Measurements from ENCODE around the gene FARP2. TPM values are rescaled to one million over a fixed set of nuclear protein-coding genes. Genes with fewer than 3 reads are reported as not detected.
"Not testable (repeated sequence)": the region's sequence is repeated elsewhere in the genome, so short reads cannot be mapped to it uniquely, and the experiment has no call there.

FARP2 gene
- total and polyA plus RNA-seq, 2 donors (not counting 1 experiment from before 2014, with no cell fraction given) = 28.2 to 41.0 TPM

GRCh38 chr2:241315879-241316631 lies 40.0 kb upstream of the FARP2 start, which contains the start of gene SEPTIN2:
Gene SEPTIN2, plus strand, starts transcription at chr2:241315925. Its CDS starts 8,308 bp downstream, at chr2:241324233.
- Histone ChIP-seq H2AFZ (ENCODE audit: low read length) (peak within 1 kb of the TSS; percentile 77), H3K36me3 (ENCODE audit: control insufficient read depth, insufficient read depth, low read length) (no peaks in the 10 kb centered on the region), H3K9me3 (ENCODE audit: control insufficient read depth, insufficient read depth, low read depth, low read length) (no peaks in the 10 kb centered on the region), H3K27me3 (ENCODE audit: control insufficient read depth, insufficient read depth, low read length) (no peaks in the 10 kb centered on the region), H3K4me2 (ENCODE audit: extremely low read depth, insufficient read depth, low read length) (peak within 1 kb of the TSS; percentile 93), H3K27ac (ENCODE audit: insufficient read depth, low read length) (peak within 1 kb of the TSS; percentile 99), H3K9ac (ENCODE audit: insufficient read depth, low read length) (peak within 1 kb of the TSS; percentile 98), H4K20me1 (ENCODE audit: control insufficient read depth, extremely low read depth, insufficient read depth, low read length) (no peaks in the 10 kb centered on the region), H3K4me3 (replicated peaks in 1 of 4; ENCODE audit: control extremely low read depth in 1 of 4, insufficient read depth in 1 of 4, low read depth in 3 of 4, low read length in 4 of 4) (peak within 1 kb of the TSS; percentile 81 to 99 (median 95)), H3K4me1 (ENCODE audit: control insufficient read depth, extremely low read depth, insufficient read depth, low read length) (peaks cover 3% of the 10 kb centered on the region), H3K79me2 (ENCODE audit: control insufficient read depth, insufficient read depth, low read length) (peaks cover 91% of the 10 kb centered on the region)
- peak; percentile 52 to 63 for DNase-seq (ENCODE audit: low read depth in 2 of 2)
- no peak for TF ChIP-seq EZH2 (IDR thresholded peaks at IDR 0.05; ENCODE audit: low read length, missing control alignments)
- TF ChIP-seq, protein P1, sequence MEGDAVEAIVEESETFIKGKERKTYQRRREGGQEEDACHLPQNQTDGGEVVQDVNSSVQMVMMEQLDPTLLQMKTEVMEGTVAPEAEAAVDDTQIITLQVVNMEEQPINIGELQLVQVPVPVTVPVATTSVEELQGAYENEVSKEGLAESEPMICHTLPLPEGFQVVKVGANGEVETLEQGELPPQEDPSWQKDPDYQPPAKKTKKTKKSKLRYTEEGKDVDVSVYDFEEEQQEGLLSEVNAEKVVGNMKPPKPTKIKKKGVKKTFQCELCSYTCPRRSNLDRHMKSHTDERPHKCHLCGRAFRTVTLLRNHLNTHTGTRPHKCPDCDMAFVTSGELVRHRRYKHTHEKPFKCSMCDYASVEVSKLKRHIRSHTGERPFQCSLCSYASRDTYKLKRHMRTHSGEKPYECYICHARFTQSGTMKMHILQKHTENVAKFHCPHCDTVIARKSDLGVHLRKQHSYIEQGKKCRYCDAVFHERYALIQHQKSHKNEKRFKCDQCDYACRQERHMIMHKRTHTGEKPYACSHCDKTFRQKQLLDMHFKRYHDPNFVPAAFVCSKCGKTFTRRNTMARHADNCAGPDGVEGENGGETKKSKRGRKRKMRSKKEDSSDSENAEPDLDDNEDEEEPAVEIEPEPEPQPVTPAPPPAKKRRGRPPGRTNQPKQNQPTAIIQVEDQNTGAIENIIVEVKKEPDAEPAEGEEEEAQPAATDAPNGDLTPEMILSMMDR (conservative IDR thresholded peaks at IDR 0.05 in 1 of 2, IDR thresholded peaks at IDR 0.05 in 1 of 2; ENCODE audit: low read depth in 1 of 2, low read length in 2 of 2) = no peak

DNA sequence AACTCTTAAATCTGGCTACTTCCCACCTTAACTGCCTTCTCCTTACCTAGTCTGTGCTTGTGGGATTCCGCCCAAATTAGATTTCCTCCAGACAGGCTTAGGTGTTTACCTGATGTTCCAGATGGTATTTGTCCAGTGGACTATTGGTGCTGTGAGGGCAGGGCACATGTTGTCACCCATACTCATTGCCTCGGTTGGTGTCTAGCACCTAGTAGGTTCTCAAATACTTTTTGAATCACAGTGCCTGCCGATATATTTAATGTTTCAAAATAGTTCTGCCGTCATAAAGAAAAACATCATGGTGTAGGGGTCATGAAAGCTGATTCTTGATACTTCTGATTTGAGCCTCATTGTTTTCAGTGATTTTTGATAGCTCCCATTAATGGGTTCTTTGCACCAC lies 39.3 kb upstream of the FARP2 start:
- peaks cover 3% of the 10 kb centered on the region for H3K4me1 ChIP-seq (ENCODE audit: control insufficient read depth, extremely low read depth, insufficient read depth, low read length)

DNA sequence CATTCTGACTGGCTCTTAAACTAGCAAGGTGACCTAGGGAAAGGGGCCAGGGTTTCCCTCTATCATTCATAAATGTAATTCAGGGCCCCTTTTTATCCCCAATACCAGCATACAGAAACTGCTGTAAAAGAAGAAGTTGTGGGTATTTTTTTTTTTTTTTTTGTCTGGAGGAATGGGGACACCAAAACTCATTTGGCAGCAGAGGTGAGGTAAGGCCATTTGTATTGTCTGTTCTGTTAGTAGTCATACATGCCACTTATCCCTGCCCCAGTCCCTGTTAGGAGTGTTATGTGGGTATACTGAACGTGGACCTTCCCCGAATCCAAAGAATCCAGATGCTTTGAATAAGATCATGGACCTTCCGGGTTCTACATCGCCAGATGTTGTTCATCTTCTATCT lies 38.7 kb upstream of the FARP2 start:
- Histone ChIP-seq H4K20me1 (ENCODE audit: control insufficient read depth, extremely low read depth, insufficient read depth, low read length) (no peaks in the 10 kb centered on the region), H3K27me3 (ENCODE audit: control insufficient read depth, insufficient read depth, low read length) (no peaks in the 10 kb centered on the region), H3K9me3 (ENCODE audit: control insufficient read depth, insufficient read depth, low read depth, low read length) (no peaks in the 10 kb centered on the region), H3K79me2 (ENCODE audit: control insufficient read depth, insufficient read depth, low read length) (peaks cover 91% of the 10 kb centered on the region), H3K4me3 (replicated peaks in 1 of 4; ENCODE audit: control extremely low read depth in 1 of 4, insufficient read depth in 1 of 4, low read depth in 3 of 4, low read length in 4 of 4) (peak overlapping the region; percentile 74 to 99 (median 90)), H2AFZ (ENCODE audit: low read length) (no peak overlapping the region), H3K4me1 (ENCODE audit: control insufficient read depth, extremely low read depth, insufficient read depth, low read length) (peaks cover 3% of the 10 kb centered on the region), H3K36me3 (ENCODE audit: control insufficient read depth, insufficient read depth, low read length) (no peaks in the 10 kb centered on the region), H3K27ac (ENCODE audit: insufficient read depth, low read length) (no peak overlapping the region), H3K4me2 (ENCODE audit: extremely low read depth, insufficient read depth, low read length) (peak overlapping the region; percentile 93), H3K9ac (ENCODE audit: insufficient read depth, low read length) (no peak overlapping the region)
- no peak for TF ChIP-seq EZH2 (IDR thresholded peaks at IDR 0.05; ENCODE audit: low read length, missing control alignments)
- TF ChIP-seq, protein P1 (conservative IDR thresholded peaks at IDR 0.05 in 1 of 2, IDR thresholded peaks at IDR 0.05 in 1 of 2; ENCODE audit: low read depth in 1 of 2, low read length in 2 of 2) = no peak
- DNase-seq (ENCODE audit: low read depth in 2 of 2) = no peak

More for the DNA sequence above, 39.3 kb upstream of the FARP2 start:
- TF ChIP-seq, protein P1 (conservative IDR thresholded peaks at IDR 0.05 in 1 of 2, IDR thresholded peaks at IDR 0.05 in 1 of 2; ENCODE audit: low read depth in 1 of 2, low read length in 2 of 2) = no peak
- no peak for TF ChIP-seq EZH2 (IDR thresholded peaks at IDR 0.05; ENCODE audit: low read length, missing control alignments)
- Histone ChIP-seq H3K4me2 (ENCODE audit: extremely low read depth, insufficient read depth, low read length) (peak overlapping the region; percentile 93), H3K79me2 (ENCODE audit: control insufficient read depth, insufficient read depth, low read length) (peaks cover 91% of the 10 kb centered on the region), H2AFZ (ENCODE audit: low read length) (no peak overlapping the region), H3K27ac (ENCODE audit: insufficient read depth, low read length) (peak overlapping the region; percentile 99), H3K36me3 (ENCODE audit: control insufficient read depth, insufficient read depth, low read length) (no peaks in the 10 kb centered on the region), H3K9ac (ENCODE audit: insufficient read depth, low read length) (peak overlapping the region; percentile 94), H4K20me1 (ENCODE audit: control insufficient read depth, extremely low read depth, insufficient read depth, low read length) (no peaks in the 10 kb centered on the region), H3K9me3 (ENCODE audit: control insufficient read depth, insufficient read depth, low read depth, low read length) (no peaks in the 10 kb centered on the region), H3K4me3 (replicated peaks in 1 of 4; ENCODE audit: control extremely low read depth in 1 of 4, insufficient read depth in 1 of 4, low read depth in 3 of 4, low read length in 4 of 4) (peak overlapping the region; percentile 74 to 99 (median 90)), H3K27me3 (ENCODE audit: control insufficient read depth, insufficient read depth, low read length) (no peaks in the 10 kb centered on the region)
- no peak for DNase-seq (ENCODE audit: low read depth in 2 of 2)

DNA sequence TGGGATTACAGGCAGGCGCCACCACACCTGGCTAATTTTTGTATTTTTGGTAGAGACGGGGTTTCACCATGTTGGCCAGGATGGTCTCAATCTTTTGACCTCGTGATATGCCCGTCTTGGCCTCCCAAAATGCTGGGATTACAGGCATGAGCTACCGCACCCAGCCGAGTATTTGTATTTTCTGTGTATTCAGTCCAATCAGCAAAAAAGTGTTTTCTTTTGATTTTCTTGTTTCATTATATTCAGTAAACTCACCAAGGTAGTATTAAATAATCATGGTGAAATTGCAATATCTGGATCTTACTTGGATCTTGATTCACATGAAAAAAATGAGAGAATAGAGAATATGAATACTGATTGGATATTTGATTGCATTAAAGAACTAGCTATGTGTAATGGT lies 37.3 kb upstream of the FARP2 start:
- not testable (repeated sequence) for H2AFZ ChIP-seq (ENCODE audit: low read length); DNase-seq (ENCODE audit: low read depth in 2 of 2); H3K27me3 ChIP-seq (ENCODE audit: control insufficient read depth, insufficient read depth, low read length); H3K27ac ChIP-seq (ENCODE audit: insufficient read depth, low read length); H4K20me1 ChIP-seq (ENCODE audit: control insufficient read depth, extremely low read depth, insufficient read depth, low read length); H3K9ac ChIP-seq (ENCODE audit: insufficient read depth, low read length); H3K9me3 ChIP-seq (ENCODE audit: control insufficient read depth, insufficient read depth, low read depth, low read length); H3K4me3 ChIP-seq (replicated peaks in 1 of 4; ENCODE audit: control extremely low read depth in 1 of 4, insufficient read depth in 1 of 4, low read depth in 3 of 4, low read length in 4 of 4); H3K4me1 ChIP-seq (ENCODE audit: control insufficient read depth, extremely low read depth, insufficient read depth, low read length); H3K36me3 ChIP-seq (ENCODE audit: control insufficient read depth, insufficient read depth, low read length)
- H3K79me2 ChIP-seq (ENCODE audit: control insufficient read depth, insufficient read depth, low read length) = peaks cover 91% of the 10 kb centered on the region
- peak overlapping the region; percentile 15 for H3K4me2 ChIP-seq (ENCODE audit: extremely low read depth, insufficient read depth, low read length)
